Neural cell (in vitro differentiated cells): ENCODE results near the gene TRAK1. TPM values are rescaled to one million over a fixed set of nuclear protein-coding genes. Genes with fewer than 3 reads are reported as not detected.

Source experiments
- H2AFZ ChIP-seq: fragments of 200-600, 300-800 bp; sonication (generic), shearing (Covaris generic); 2 replicates; pipeline ENCODE4 v1.6.0; 2014; ENCODE audit warnings: low read depth, mild to moderate bottlenecking, antibody characterized with exemption, low read length, moderate library complexity
- H3F3A ChIP-seq: fragments of 200-600 bp; shearing (Covaris generic); 2 replicates; pipeline ENCODE4 v1.6.1; 2016; ENCODE audit warnings: mild to moderate bottlenecking, moderate library complexity, mixed read lengths, antibody characterized with exemption, low read length; ENCODE audit not compliant: insufficient read depth, poor library complexity, severe bottlenecking
- H3K27ac ChIP-seq: fragments of 200-600, 300-800 bp; sonication (generic), shearing (Covaris generic); 2 replicates; pipeline ENCODE4 v1.5.1; 2014; ENCODE audit warnings: mild to moderate bottlenecking, low read length, moderate library complexity
- H3K27me3 ChIP-seq: fragments of 300-800, 200-600 bp; sonication (generic), shearing (Covaris generic); 2 replicates; pipeline ENCODE4 v1.6.0; 2014; ENCODE audit warnings: mild to moderate bottlenecking, low read depth, low read length, moderate library complexity; ENCODE audit not compliant: insufficient read depth
- H3K36me3 ChIP-seq: fragments of 300-800, 200-600 bp; sonication (generic), shearing (Covaris generic); 2 replicates; pipeline ENCODE4 v1.5.1; 2014; ENCODE audit warnings: mild to moderate bottlenecking, antibody characterized with exemption, low read length, moderate library complexity; ENCODE audit not compliant: insufficient read depth
- H3K4me2 ChIP-seq: fragments of 300-800, 200-600 bp; sonication (generic), shearing (Covaris generic); 2 replicates; pipeline ENCODE4 v1.6.0; 2014; ENCODE audit warnings: mild to moderate bottlenecking, low read length
- H3K4me3 ChIP-seq: fragments of 300-800, 200-600 bp; sonication (generic), shearing (Covaris generic); 2 replicates; pipeline ENCODE4 v1.5.1; 2014; ENCODE audit warnings: mild to moderate bottlenecking, low read length, moderate library complexity
- H3K79me2 ChIP-seq: fragments of 200-600 bp; shearing (Covaris generic); replicated peaks from 2 replicates; pipeline ENCODE4 v1.6.0; 2014; ENCODE audit warnings: mild to moderate bottlenecking, low read length, moderate library complexity; ENCODE audit not compliant: insufficient read depth
- H3K9ac ChIP-seq: fragments of 300-800, 200-600 bp; sonication (generic), shearing (Covaris generic); 2 replicates; pipeline ENCODE4 v1.6.1; 2016; ENCODE audit warnings: mild to moderate bottlenecking, low read length, mixed read lengths
- H3K9me2 ChIP-seq: fragments of 200-600 bp; shearing (Covaris generic); 2 replicates; pipeline ENCODE4 v1.6.1; 2016; ENCODE audit warnings: mild to moderate bottlenecking, low read length, mixed read lengths; ENCODE audit not compliant: insufficient read depth
- H3K9me3 ChIP-seq: fragments of 200-600, 300-800 bp; sonication (generic), shearing (Covaris generic); 2 replicates; pipeline ENCODE4 v1.6.1; 2016; ENCODE audit warnings: mild to moderate bottlenecking, mixed run types, low read length, moderate library complexity, mixed read lengths
- H4K20me1 ChIP-seq: fragments of 200-600 bp; shearing (Covaris generic); 2 replicates; pipeline ENCODE4 v1.6.1; 2016; ENCODE audit warnings: mild to moderate bottlenecking, mixed run types; ENCODE audit not compliant: insufficient read depth
- CTCF ChIP-seq: fragments of 450-650 bp; IDR thresholded peaks from 2 replicates; pipeline ENCODE4 v1.5.1; 2014; ENCODE audit warnings: antibody characterized with exemption, mild to moderate bottlenecking, moderate library complexity; ENCODE audit not compliant: poor library complexity, severe bottlenecking
- EP300 ChIP-seq: fragments of 450-650 bp; conservative IDR thresholded peaks from 2 replicates; pipeline ENCODE4 v1.6.1; 2014; ENCODE audit warnings: antibody characterized with exemption, mild to moderate bottlenecking, moderate library complexity; ENCODE audit not compliant: poor library complexity, severe bottlenecking
- EZH2 ChIP-seq: fragments of 200-600, 300-800 bp; shearing (Covaris generic), sonication (generic); IDR thresholded peaks from 2 replicates; pipeline ENCODE4 v1.6.1; 2014; ENCODE audit warnings: antibody characterized with exemption, low read length, borderline replicate concordance, mild to moderate bottlenecking; ENCODE audit not compliant: insufficient read depth, poor library complexity, severe bottlenecking
- MXI1 ChIP-seq: fragments of 450-650 bp; conservative IDR thresholded peaks from 2 replicates; pipeline ENCODE4 v1.6.1; 2014; ENCODE audit warnings: antibody characterized with exemption, mild to moderate bottlenecking; ENCODE audit not compliant: poor library complexity, severe bottlenecking
- POLR2AphosphoS5 ChIP-seq: IDR thresholded peaks from 2 replicates; pipeline ENCODE4 v1.6.1; 2012
- RAD21 ChIP-seq: fragments of 450-650 bp; conservative IDR thresholded peaks from 2 replicates; pipeline ENCODE4 v1.6.1; 2014; ENCODE audit warnings: antibody characterized with exemption, mild to moderate bottlenecking, moderate library complexity
- REST ChIP-seq: IDR thresholded peaks from 2 replicates; pipeline ENCODE4 v1.6.1; 2012; ENCODE audit warnings: borderline replicate concordance
- SMC3 ChIP-seq: fragments of 450-650 bp; conservative IDR thresholded peaks from 2 replicates; pipeline ENCODE4 v1.6.1; 2014; ENCODE audit warnings: antibody characterized with exemption, mild to moderate bottlenecking, moderate library complexity; ENCODE audit not compliant: poor library complexity
- TAF1 ChIP-seq: IDR thresholded peaks from 2 replicates; pipeline ENCODE4 v1.6.1; 2012; ENCODE audit warnings: low read depth
- polyA plus RNA-seq: library from polyadenylated mRNA; depleted of rRNA; stranded (reverse); fragments of >200 nt; gene quantifications from 2 replicates; pipeline ENCODE4 v1.2.3, GENCODE V29; 2014

The TRAK1 gene
- polyA plus RNA-seq, 1 donor from 2014 or later, result 34.7 TPM

GRCh38 chr3:42166662-42167300 lies 75.6 kb downstream of the TRAK1 start:
- Histone ChIP-seq H3K4me3 (no peak overlapping the region), H2AFZ (no peak overlapping the region), H3K4me2 (no peak overlapping the region), H3K79me2 (peaks cover 42% of the 10 kb centered on the region), H3K9me3 (no peaks in the 10 kb centered on the region), H3K27ac (no peak overlapping the region), H3K27me3 (no peaks in the 10 kb centered on the region), H3K9ac (no peak overlapping the region), H3F3A (no peaks in the 10 kb centered on the region), H4K20me1 (no peaks in the 10 kb centered on the region), H3K9me2 (no peaks in the 10 kb centered on the region), H3K36me3 (no peaks in the 10 kb centered on the region)
- TF ChIP-seq RAD21, result no peak
- no peak for TF ChIP-seq REST
- no peak for TF ChIP-seq POLR2AphosphoS5
- no peak for TF ChIP-seq MXI1
- TF ChIP-seq CTCF, result no peak
- no peak for TF ChIP-seq SMC3
- TF ChIP-seq EZH2, result no peak
- no peak for TF ChIP-seq TAF1
- TF ChIP-seq EP300, result no peak

- H3K27me3 ChIP-seq, result no peaks in the 10 kb centered on the region
- H3K9me3 ChIP-seq, result no peaks in the 10 kb centered on the region
Observed at GRCh38 chr3:42169579-42170120, 78.5 kb downstream of the TRAK1 start.

More at GRCh38 chr3:42169579-42170120, 78.5 kb downstream of the TRAK1 start:
- H4K20me1 ChIP-seq, result no peaks in the 10 kb centered on the region
- H3K9ac ChIP-seq, result no peak overlapping the region
- no peak overlapping the region for H3K27ac ChIP-seq
- no peaks in the 10 kb centered on the region for H3F3A ChIP-seq
- H3K79me2 ChIP-seq, result peaks cover 41% of the 10 kb centered on the region
- H3K36me3 ChIP-seq, result no peaks in the 10 kb centered on the region
- TF ChIP-seq POLR2AphosphoS5 (no peak), TAF1 (no peak), REST (no peak), EP300 (no peak), CTCF (no peak), SMC3 (no peak)
- H2AFZ ChIP-seq, result no peak overlapping the region
- H3K4me3 ChIP-seq, result no peak overlapping the region
- H3K4me2 ChIP-seq, result no peak overlapping the region
- H3K9me2 ChIP-seq, result no peaks in the 10 kb centered on the region
